HepG2 (cell line): ENCODE results near the gene MEGF10.

Source experiments
- CTCF ChIP-seq: sonication (generic); formaldehyde crosslinking; IDR thresholded peaks from 2 replicates; pipeline ENCODE4 v1.5.0; 2020; ENCODE audit warnings: mild to moderate bottlenecking, missing genetic modification reagents, moderate library complexity
- IRX3 ChIP-seq: sonication (generic); formaldehyde crosslinking; IDR thresholded peaks from 2 replicates; pipeline ENCODE4 v1.8.1; 2023; ENCODE audit warnings: mild to moderate bottlenecking, low read depth, missing genetic modification reagents, borderline replicate concordance
- SP1 ChIP-seq, 2 experiments: fragments of 450-650 bp in 1 of 2; sonication (generic) in 1 of 2; formaldehyde crosslinking in 1 of 2; IDR thresholded peaks; 2 replicates each; pipeline versions ENCODE4 v1.4.0 to v1.6.1; 2016 to 2020; ENCODE audit warnings: missing genetic modification reagents in 1 of 2
- ZNF850 ChIP-seq: sonication (generic); formaldehyde crosslinking; conservative IDR thresholded peaks from 2 replicates; pipeline ENCODE4 v1.9.0; 2021; ENCODE audit warnings: mild to moderate bottlenecking, missing genetic modification reagents

GRCh38 chr5:127409921-127410675, 119.5 kb downstream of the MEGF10 start:
- TF ChIP-seq SP1 (IDR thresholded peaks at IDR 0.05) (no peak), SP1 (CRISPR knock-in tag; IDR thresholded peaks at IDR 0.05) (no peak), IRX3 (CRISPR knock-in tag) (no peak), CTCF (CRISPR knock-in tag) (no peak), ZNF850 (CRISPR knock-in tag) (no peak)
